Body of pancreas (tissue), 4 donors: ENCODE data around the gene PARP1.

Experiments used
- CTCF ChIP-seq, 7 experiments: fragments of 450-650 bp in 4 of 7; fragments of 200-600 bp in 3 of 7; sonication (generic) in 3 of 7; IDR thresholded peaks; one replicate each; pipeline ENCODE4 v1.5.1; 2016 to 2019; ENCODE audit warnings: antibody characterized with exemption in 7 of 7
- POLR2A ChIP-seq, 3 donors: fragments of 450-650 bp; IDR thresholded peaks; one replicate each; pipeline ENCODE4 v1.6.1; 2016; ENCODE audit warnings: antibody characterized with exemption in 3 of 3, mild to moderate bottlenecking in 2 of 3

DNA sequence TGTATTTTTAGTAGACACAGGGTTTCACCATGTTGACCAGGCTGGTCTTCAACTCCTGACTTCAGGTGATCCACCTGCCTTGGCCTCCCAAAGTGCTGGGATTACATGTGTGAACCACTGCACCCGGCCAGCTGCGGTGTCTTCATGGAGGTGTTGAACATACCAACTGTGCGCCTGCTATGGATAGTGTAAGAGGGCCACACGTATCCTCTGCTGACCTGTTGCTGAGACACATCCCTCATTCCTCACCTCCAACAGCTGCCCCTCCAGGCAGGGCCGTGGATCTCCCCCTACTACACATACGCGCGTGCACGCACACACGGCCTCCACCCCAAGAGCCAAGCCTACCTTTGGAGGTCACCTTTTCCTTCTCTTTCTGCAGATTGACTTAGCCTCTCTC lies 48.0 kb upstream of the PARP1 start:
- TF ChIP-seq POLR2A (IDR thresholded peaks at IDR 0.05), result no peak
- no peak for TF ChIP-seq CTCF (IDR thresholded peaks at IDR 0.05)
